Activated T-helper 17 cell treated with anti-CD3 and anti-CD28 coated beads, Interleukin-2, amount 50 U/mL, for 72 hours (primary cell): ENCODE results near the gene HECW1. TPM values are rescaled to one million over a fixed set of nuclear protein-coding genes. Genes with fewer than 3 reads are reported as not detected.
A peak's percentile ranks its signal among the peaks of the same experiment; 100 is the strongest.

Experiments used
- ATAC-seq: fragments of 150-1000 bp; cut with Tn5 transposase; replicated peaks from 2 replicates; pipeline ENCODE4 v1.10.0; 2021; ENCODE audit warnings: mild to moderate bottlenecking, moderate library complexity
- H3K27ac Mint-ChIP-seq: one replicate; pipeline ENCODE4 v1.8.0; 2022; ENCODE audit warnings: mixed read lengths
- H3K27me3 Mint-ChIP-seq: one replicate; pipeline ENCODE4 v1.8.0; 2022; ENCODE audit warnings: mixed read lengths
- H3K36me3 Mint-ChIP-seq: one replicate; pipeline ENCODE4 v1.8.0; 2022; ENCODE audit warnings: low read depth, mild to moderate bottlenecking, mixed read lengths
- H3K4me1 Mint-ChIP-seq: one replicate; pipeline ENCODE4 v1.8.0; 2022; ENCODE audit warnings: mixed read lengths
- H3K4me3 Mint-ChIP-seq: one replicate; pipeline ENCODE4 v1.8.0; 2022; ENCODE audit warnings: mild to moderate bottlenecking, mixed read lengths
- H3K9me3 Mint-ChIP-seq: one replicate; pipeline ENCODE4 v1.8.0; 2022; ENCODE audit warnings: mixed read lengths
- total RNA-seq, 2 donors: library from RNA; stranded (reverse); gene quantifications; one replicate each; pipeline ENCODE4 v1.2.3, GENCODE V29; 2022

Gene HECW1
- total RNA-seq, 2 donors from 2014 or later = not detected

GRCh38 chr7:43449577-43449976 lies 337.1 kb downstream of the HECW1 start:
- no peak overlapping the region for H3K4me3 Mint-ChIP-seq
- ATAC-seq = no peak
- no peaks in the 10 kb centered on the region for H3K9me3 Mint-ChIP-seq
- peaks cover 3% of the 10 kb centered on the region for H3K27me3 Mint-ChIP-seq
- no peaks in the 10 kb centered on the region for H3K36me3 Mint-ChIP-seq
- H3K4me1 Mint-ChIP-seq = no peaks in the 10 kb centered on the region
- H3K27ac Mint-ChIP-seq = no peak overlapping the region

- H3K27ac Mint-ChIP-seq = no peak overlapping the region
- H3K4me1 Mint-ChIP-seq = no peaks in the 10 kb centered on the region
- no peaks in the 10 kb centered on the region for H3K36me3 Mint-ChIP-seq
- H3K27me3 Mint-ChIP-seq = peaks cover 8% of the 10 kb centered on the region
- H3K4me3 Mint-ChIP-seq = no peak overlapping the region
- H3K9me3 Mint-ChIP-seq = no peaks in the 10 kb centered on the region
- ATAC-seq = no peak
Measured at GRCh38 chr7:43450894-43451293, 338.4 kb downstream of the HECW1 start.

- Mint-ChIP-seq H3K4me1 (no peaks in the 10 kb centered on the region), H3K36me3 (no peaks in the 10 kb centered on the region), H3K27ac (no peak overlapping the region), H3K4me3 (no peak overlapping the region), H3K9me3 (no peaks in the 10 kb centered on the region), H3K27me3 (peaks cover 8% of the 10 kb centered on the region)
- no peak for ATAC-seq
Measured at GRCh38 chr7:43454936-43455518, 342.6 kb downstream of the HECW1 start.

GRCh38 chr7:43456200-43456599 lies 343.8 kb downstream of the HECW1 start:
- no peak for ATAC-seq
- no peaks in the 10 kb centered on the region for H3K9me3 Mint-ChIP-seq
- H3K27ac Mint-ChIP-seq = no peak overlapping the region
- no peaks in the 10 kb centered on the region for H3K4me1 Mint-ChIP-seq
- no peaks in the 10 kb centered on the region for H3K36me3 Mint-ChIP-seq
- peaks cover 5% of the 10 kb centered on the region for H3K27me3 Mint-ChIP-seq
- no peak overlapping the region for H3K4me3 Mint-ChIP-seq

- H3K9me3 Mint-ChIP-seq = no peaks in the 10 kb centered on the region
- H3K27ac Mint-ChIP-seq = peak overlapping the region; percentile 28
- no peak for ATAC-seq
- H3K27me3 Mint-ChIP-seq = peaks cover 9% of the 10 kb centered on the region
- no peak overlapping the region for H3K4me3 Mint-ChIP-seq
- no peaks in the 10 kb centered on the region for H3K36me3 Mint-ChIP-seq
- no peaks in the 10 kb centered on the region for H3K4me1 Mint-ChIP-seq
Measured at GRCh38 chr7:43458330-43459018, 346.0 kb downstream of the HECW1 start.

GRCh38 chr7:43459019-43459337 lies 346.5 kb downstream of the HECW1 start:
- no peak for ATAC-seq
- no peaks in the 10 kb centered on the region for H3K9me3 Mint-ChIP-seq
- H3K27ac Mint-ChIP-seq = peak overlapping the region; percentile 28
- peaks cover 9% of the 10 kb centered on the region for H3K27me3 Mint-ChIP-seq
- no peak overlapping the region for H3K4me3 Mint-ChIP-seq
- H3K4me1 Mint-ChIP-seq = no peaks in the 10 kb centered on the region
- H3K36me3 Mint-ChIP-seq = no peaks in the 10 kb centered on the region

- ATAC-seq = peak; percentile 19
- Mint-ChIP-seq H3K4me3 (no peak overlapping the region), H3K27ac (no peak overlapping the region), H3K36me3 (no peaks in the 10 kb centered on the region), H3K27me3 (peaks cover 4% of the 10 kb centered on the region), H3K4me1 (no peaks in the 10 kb centered on the region), H3K9me3 (no peaks in the 10 kb centered on the region)
Measured at GRCh38 chr7:43460733-43461348, 348.4 kb downstream of the HECW1 start.

- H3K36me3 Mint-ChIP-seq = no peaks in the 10 kb centered on the region
- no peaks in the 10 kb centered on the region for H3K9me3 Mint-ChIP-seq
- peaks cover 4% of the 10 kb centered on the region for H3K27me3 Mint-ChIP-seq
- ATAC-seq = no peak
- H3K4me3 Mint-ChIP-seq = no peak overlapping the region
- H3K27ac Mint-ChIP-seq = no peak overlapping the region
- no peaks in the 10 kb centered on the region for H3K4me1 Mint-ChIP-seq
Measured at GRCh38 chr7:43461349-43462024, 349.0 kb downstream of the HECW1 start.

- Mint-ChIP-seq H3K4me1 (no peaks in the 10 kb centered on the region), H3K27ac (no peak overlapping the region), H3K9me3 (no peaks in the 10 kb centered on the region), H3K27me3 (peaks cover 4% of the 10 kb centered on the region), H3K4me3 (no peak overlapping the region), H3K36me3 (no peaks in the 10 kb centered on the region)
- no peak for ATAC-seq
Measured at GRCh38 chr7:43462836-43463235, 350.4 kb downstream of the HECW1 start.

GRCh38 chr7:43463401-43463980 lies 351.0 kb downstream of the HECW1 start:
- Mint-ChIP-seq H3K36me3 (no peaks in the 10 kb centered on the region), H3K4me1 (no peaks in the 10 kb centered on the region), H3K27me3 (peaks cover 4% of the 10 kb centered on the region), H3K9me3 (no peaks in the 10 kb centered on the region), H3K4me3 (no peak overlapping the region), H3K27ac (no peak overlapping the region)
- no peak for ATAC-seq

GRCh38 chr7:43465581-43466554 lies 353.4 kb downstream of the HECW1 start:
- no peak for ATAC-seq
- Mint-ChIP-seq H3K27ac (no peak overlapping the region), H3K36me3 (no peaks in the 10 kb centered on the region), H3K9me3 (no peaks in the 10 kb centered on the region), H3K27me3 (peaks cover 8% of the 10 kb centered on the region), H3K4me3 (no peak overlapping the region), H3K4me1 (no peaks in the 10 kb centered on the region)

GRCh38 chr7:43467406-43467805 lies 355.0 kb downstream of the HECW1 start:
- no peaks in the 10 kb centered on the region for H3K36me3 Mint-ChIP-seq
- peaks cover 8% of the 10 kb centered on the region for H3K27me3 Mint-ChIP-seq
- ATAC-seq = no peak
- H3K4me1 Mint-ChIP-seq = no peaks in the 10 kb centered on the region
- H3K27ac Mint-ChIP-seq = no peak overlapping the region
- H3K9me3 Mint-ChIP-seq = no peaks in the 10 kb centered on the region
- no peak overlapping the region for H3K4me3 Mint-ChIP-seq

- no peak for ATAC-seq
- H3K4me3 Mint-ChIP-seq = no peak overlapping the region
- no peaks in the 10 kb centered on the region for H3K4me1 Mint-ChIP-seq
- no peaks in the 10 kb centered on the region for H3K36me3 Mint-ChIP-seq
- peaks cover 5% of the 10 kb centered on the region for H3K27me3 Mint-ChIP-seq
- H3K27ac Mint-ChIP-seq = no peak overlapping the region
- H3K9me3 Mint-ChIP-seq = no peaks in the 10 kb centered on the region
Measured at GRCh38 chr7:43467846-43468245, 355.4 kb downstream of the HECW1 start.

- no peaks in the 10 kb centered on the region for H3K36me3 Mint-ChIP-seq
Measured at GRCh38 chr7:43469051-43469450, 356.6 kb downstream of the HECW1 start.

More at GRCh38 chr7:43469051-43469450, 356.6 kb downstream of the HECW1 start:
- no peaks in the 10 kb centered on the region for H3K9me3 Mint-ChIP-seq
- no peak for ATAC-seq
- H3K4me3 Mint-ChIP-seq = no peak overlapping the region
- H3K27me3 Mint-ChIP-seq = peaks cover 4% of the 10 kb centered on the region
- no peak overlapping the region for H3K27ac Mint-ChIP-seq
- H3K4me1 Mint-ChIP-seq = no peaks in the 10 kb centered on the region
